Endothelial cell (in vitro differentiated cells): ENCODE measurements around the gene SNRPB2. TPM values are rescaled to one million over a fixed set of nuclear protein-coding genes. Genes with fewer than 3 reads are reported as not detected.

Source experiments
- DNase-seq: peaks from one replicate; pipeline ENCODE4 v3.0.0; 2021; ENCODE audit warnings: low spot score
- H3K27ac Mint-ChIP-seq: one replicate; pipeline ENCODE4 v1.8.0; 2021; ENCODE audit warnings: mixed read lengths, inconsistent platforms; ENCODE audit not compliant: unreplicated experiment
- H3K27me3 Mint-ChIP-seq: one replicate; pipeline ENCODE4 v1.8.0; 2021; ENCODE audit warnings: mild to moderate bottlenecking, moderate library complexity, mixed read lengths, inconsistent platforms; ENCODE audit not compliant: unreplicated experiment
- H3K36me3 Mint-ChIP-seq: one replicate; pipeline ENCODE4 v1.8.0; 2021; ENCODE audit warnings: mild to moderate bottlenecking, low read depth, mixed read lengths, inconsistent platforms; ENCODE audit not compliant: unreplicated experiment
- H3K4me1 Mint-ChIP-seq: one replicate; pipeline ENCODE4 v1.8.0; 2021; ENCODE audit warnings: mild to moderate bottlenecking, mixed read lengths, inconsistent platforms; ENCODE audit not compliant: unreplicated experiment
- H3K4me3 Mint-ChIP-seq: one replicate; pipeline ENCODE4 v1.8.0; 2021; ENCODE audit warnings: mild to moderate bottlenecking, mixed read lengths, inconsistent platforms; ENCODE audit not compliant: unreplicated experiment
- H3K9me3 Mint-ChIP-seq: one replicate; pipeline ENCODE4 v1.8.0; 2021; ENCODE audit warnings: mixed read lengths, inconsistent platforms; ENCODE audit not compliant: unreplicated experiment
- CTCF ChIP-seq: fragments of 200-600 bp; sonication (generic); IDR thresholded peaks from one replicate; pipeline ENCODE4 v1.5.0; 2021; ENCODE audit warnings: antibody characterized with exemption; ENCODE audit not compliant: unreplicated experiment
- total RNA-seq: library from RNA; stranded (reverse); fragmentation: NEBNext Ultra II Directional; extraction: Animal tissue kit (Norgen Biotek cat#: 25700); gene quantifications from one replicate; pipeline ENCODE4 v1.2.1, GENCODE V29; 2021; ENCODE audit not compliant: unreplicated experiment

The SNRPB2 gene
- total RNA-seq, 1 donor from 2014 or later, result 61.9 TPM

GRCh38 chr20:16692442-16692841, 37.4 kb upstream of the SNRPB2 start:
- no peak for TF ChIP-seq CTCF
- no peak for DNase-seq
- H3K9me3 Mint-ChIP-seq, result no peaks in the 10 kb centered on the region
- H3K4me1 Mint-ChIP-seq, result peaks cover 6% of the 10 kb centered on the region
- H3K4me3 Mint-ChIP-seq, result no peak overlapping the region
- H3K27ac Mint-ChIP-seq, result no peak overlapping the region
- no peaks in the 10 kb centered on the region for H3K36me3 Mint-ChIP-seq
- H3K27me3 Mint-ChIP-seq, result no peaks in the 10 kb centered on the region

- Mint-ChIP-seq H3K27ac (no peak overlapping the region), H3K4me1 (peaks cover 13% of the 10 kb centered on the region), H3K36me3 (no peaks in the 10 kb centered on the region), H3K27me3 (no peaks in the 10 kb centered on the region), H3K9me3 (no peaks in the 10 kb centered on the region), H3K4me3 (no peak overlapping the region)
- no peak for TF ChIP-seq CTCF
- no peak for DNase-seq
Measured at GRCh38 chr20:16693278-16693677, 36.5 kb upstream of the SNRPB2 start.

GRCh38 chr20:16694161-16694560, 35.7 kb upstream of the SNRPB2 start:
- no peak for DNase-seq
- no peak for TF ChIP-seq CTCF
- Mint-ChIP-seq H3K4me3 (no peak overlapping the region), H3K27ac (no peak overlapping the region), H3K27me3 (no peaks in the 10 kb centered on the region), H3K4me1 (peaks cover 16% of the 10 kb centered on the region), H3K9me3 (no peaks in the 10 kb centered on the region), H3K36me3 (no peaks in the 10 kb centered on the region)

- H3K4me3 Mint-ChIP-seq, result no peak overlapping the region
- no peak for TF ChIP-seq CTCF
Measured at GRCh38 chr20:16695628-16696027, 34.2 kb upstream of the SNRPB2 start.

GRCh38 chr20:16699293-16699692, 30.5 kb upstream of the SNRPB2 start:
- Mint-ChIP-seq H3K9me3 (no peaks in the 10 kb centered on the region), H3K36me3 (no peaks in the 10 kb centered on the region), H3K27me3 (no peaks in the 10 kb centered on the region), H3K4me1 (peaks cover 13% of the 10 kb centered on the region), H3K4me3 (no peak overlapping the region), H3K27ac (no peak overlapping the region)
- no peak for DNase-seq
- no peak for TF ChIP-seq CTCF

More at GRCh38 chr20:16695628-16696027, 34.2 kb upstream of the SNRPB2 start:
- no peaks in the 10 kb centered on the region for H3K9me3 Mint-ChIP-seq
- no peak for DNase-seq
- no peaks in the 10 kb centered on the region for H3K36me3 Mint-ChIP-seq
- no peak overlapping the region for H3K27ac Mint-ChIP-seq
- no peaks in the 10 kb centered on the region for H3K27me3 Mint-ChIP-seq
- peaks cover 19% of the 10 kb centered on the region for H3K4me1 Mint-ChIP-seq
